CD8-positive, alpha-beta memory T cell (primary cell): ENCODE data around the gene RRBP1. TPM values are rescaled to one million over a fixed set of nuclear protein-coding genes. Genes with fewer than 3 reads are reported as not detected.

ENCODE experiments used
- CTCF ChIA-PET: fragments of 350-600 bp; sonication (Branson Sonifier 250); formaldehyde crosslinking; loops from one replicate; lab custom pipeline; 2021; ENCODE audit warnings: antibody characterized with exemption; lab: Charles Lee
- POLR2A ChIA-PET: fragments of 350-600 bp; sonication (Branson Sonifier 250); formaldehyde crosslinking; loops from one replicate; lab custom pipeline; 2021; ENCODE audit warnings: antibody characterized with exemption; lab: Charles Lee
- DNase-seq, 5 donors: peaks; one replicate each; pipeline versions ENCODE4 v3.0.0 to v3.0.0-alpha.2; 2020 to 2022; ENCODE audit warnings: mixed read lengths in 1 of 5
- H3K27ac ChIP-seq: one replicate; pipeline ENCODE4 v1.7.0; 2013; ENCODE audit warnings: low read depth, mild to moderate bottlenecking, low read length, moderate library complexity
- H3K27me3 ChIP-seq: 2 replicates; pipeline ENCODE4 v1.7.0; 2013; ENCODE audit warnings: low read length, mild to moderate bottlenecking; ENCODE audit not compliant: insufficient read depth, poor library complexity, severe bottlenecking
- H3K36me3 ChIP-seq: 2 replicates; pipeline ENCODE4 v1.7.0; 2013; ENCODE audit warnings: mild to moderate bottlenecking, low read length, moderate library complexity; ENCODE audit not compliant: insufficient read depth
- H3K4me1 ChIP-seq: 2 replicates; pipeline ENCODE4 v1.7.0; 2013; ENCODE audit warnings: mild to moderate bottlenecking, low read length, moderate library complexity; ENCODE audit not compliant: insufficient read depth
- H3K4me3 ChIP-seq: 2 replicates; pipeline ENCODE4 v1.7.0; 2013; ENCODE audit warnings: mild to moderate bottlenecking, low read length
- H3K9me3 ChIP-seq: 2 replicates; pipeline ENCODE4 v1.7.0; 2013; ENCODE audit warnings: mild to moderate bottlenecking, low read length
- H3K27ac Mint-ChIP-seq, 8 donors: one replicate each; pipeline ENCODE4 v1.8.0; 2020 to 2021; ENCODE audit warnings: mixed read lengths in 8 of 8, mild to moderate bottlenecking in 6 of 8, inconsistent platforms in 3 of 8, moderate library complexity in 3 of 8
- H3K27me3 Mint-ChIP-seq, 2 donors: one replicate each; pipeline ENCODE4 v1.8.0; 2020 to 2021; ENCODE audit warnings: mixed read lengths in 2 of 2, mild to moderate bottlenecking in 1 of 2, moderate library complexity in 1 of 2
- H3K36me3 Mint-ChIP-seq, 3 donors: one replicate each; pipeline ENCODE4 v1.8.0; 2020 to 2021; ENCODE audit warnings: mixed read lengths in 3 of 3, inconsistent platforms in 1 of 3, mild to moderate bottlenecking in 1 of 3
- H3K4me1 Mint-ChIP-seq, 3 donors: one replicate each; pipeline ENCODE4 v1.8.0; 2020 to 2021; ENCODE audit warnings: mixed read lengths in 3 of 3, inconsistent platforms in 1 of 3, mild to moderate bottlenecking in 1 of 3
- H3K4me3 Mint-ChIP-seq, 7 donors: one replicate each; pipeline ENCODE4 v1.8.0; 2020 to 2021; ENCODE audit warnings: mixed read lengths in 7 of 7, mild to moderate bottlenecking in 6 of 7, moderate library complexity in 4 of 7, inconsistent platforms in 2 of 7
- H3K9me3 Mint-ChIP-seq, 5 donors: one replicate each; pipeline ENCODE4 v1.8.0; 2020 to 2022; ENCODE audit warnings: mixed read lengths in 5 of 5, mild to moderate bottlenecking in 3 of 5, moderate library complexity in 2 of 5, inconsistent platforms in 1 of 5
- polyA plus RNA-seq: library from polyadenylated mRNA; unstranded; fragments of 300-500 nt; fragmentation: Illumina TruSeq; gene quantifications from one replicate; pipeline ENCODE4 v1.2.3, GENCODE V29; 2021
- total RNA-seq, 2 experiments: library from RNA; stranded (reverse); gene quantifications; one replicate each; pipeline ENCODE4 v1.2.3, GENCODE V29; 2021

The RRBP1 gene
- total and polyA plus RNA-seq, 3 experiments from 2014 or later, result 17.4 to 25.3 (median 22.8) TPM

- ChIA-PET POLR2A (no interaction called here), CTCF (interaction anchor here (1.6 kb wide), 1 partner anchor 19 kb away, joined by 4 read pairs; no protein-coding TSS in a partner anchor)
- Histone ChIP-seq H3K4me1 (no peaks in the 10 kb centered on the region), H3K4me3 (no peak overlapping the region), H3K9me3 (no peaks in the 10 kb centered on the region), H3K27me3 (no peaks in the 10 kb centered on the region), H3K36me3 (no peaks in the 10 kb centered on the region), H3K27ac (no peak overlapping the region)
- Mint-ChIP-seq H3K4me1 (peaks cover 43 to 65% (median 50%) of the 10 kb centered on the region in 3 donors), H3K27ac (no peak overlapping the region), H3K9me3 (no peaks in the 10 kb centered on the region), H3K27me3 (no peaks in the 10 kb centered on the region), H3K36me3 (peaks cover 0 to 14% (median 9%) of the 10 kb centered on the region in 3 donors), H3K4me3 (no peak overlapping the region)
- DNase-seq, result no peak
These were observed 92.7 kb downstream of the RRBP1 start for GRCh38 chr20:17589161-17589834.

DNA sequence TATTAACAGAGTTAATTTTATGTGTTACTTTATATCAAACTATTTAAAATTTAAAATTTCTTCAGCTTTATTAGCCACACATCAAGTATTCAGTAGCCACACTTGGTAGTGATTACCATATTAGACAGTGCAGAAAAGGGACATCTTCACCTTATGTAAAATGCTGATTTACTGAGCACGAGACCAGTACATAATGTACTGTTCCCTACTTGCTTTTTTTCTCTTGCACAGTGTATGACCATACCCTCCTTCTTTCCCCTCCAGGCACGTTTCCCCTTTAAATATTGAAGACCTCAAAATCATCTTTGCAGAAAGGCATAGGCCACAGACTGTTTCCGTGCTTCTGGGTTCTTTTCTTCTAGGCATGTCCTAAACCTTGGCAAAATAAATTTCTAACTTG is 94.2 kb downstream of the RRBP1 start:
- Histone ChIP-seq H3K4me3 (no peak overlapping the region), H3K9me3 (no peaks in the 10 kb centered on the region), H3K4me1 (no peaks in the 10 kb centered on the region), H3K27me3 (no peaks in the 10 kb centered on the region), H3K27ac (no peak overlapping the region), H3K36me3 (no peaks in the 10 kb centered on the region)
- DNase-seq, result no peak
- Mint-ChIP-seq H3K9me3 (no peaks in the 10 kb centered on the region), H3K27me3 (no peaks in the 10 kb centered on the region), H3K36me3 (peaks cover 0 to 18% (median 7%) of the 10 kb centered on the region in 3 donors), H3K27ac (peak overlapping the region in 1 of 8 donors; percentile 2), H3K4me3 (no peak overlapping the region), H3K4me1 (peaks cover 40 to 60% (median 42%) of the 10 kb centered on the region in 3 donors)
- ChIA-PET POLR2A (no interaction called here), CTCF (interaction anchor here (0.7 kb wide), 1 partner anchor 23 kb away, joined by 4 read pairs; no protein-coding TSS in a partner anchor)

GRCh38 chr20:17587148-17587547 is 94.9 kb downstream of the RRBP1 start:
- no peak overlapping the region for H3K4me3 ChIP-seq
- no peak overlapping the region for H3K4me3 Mint-ChIP-seq
- H3K4me1 Mint-ChIP-seq, result peaks cover 44 to 63% (median 45%) of the 10 kb centered on the region in 3 donors
- no peak for DNase-seq
- ChIA-PET POLR2A (no interaction called here), CTCF (interaction anchor here (0.7 kb wide), 1 partner anchor 24 kb away, joined by 4 read pairs; no protein-coding TSS in a partner anchor)
- H3K36me3 Mint-ChIP-seq, result peaks cover 0 to 17% (median 8%) of the 10 kb centered on the region in 3 donors
- H3K27me3 Mint-ChIP-seq, result no peaks in the 10 kb centered on the region
- no peaks in the 10 kb centered on the region for H3K27me3 ChIP-seq
- no peak overlapping the region for H3K27ac ChIP-seq
- H3K9me3 ChIP-seq, result no peaks in the 10 kb centered on the region
- H3K27ac Mint-ChIP-seq, result peak overlapping the region in 2 of 8 donors; percentile 37 to 43
- H3K36me3 ChIP-seq, result no peaks in the 10 kb centered on the region
- no peaks in the 10 kb centered on the region for H3K4me1 ChIP-seq
- H3K9me3 Mint-ChIP-seq, result no peaks in the 10 kb centered on the region

- H3K4me3 Mint-ChIP-seq, result peak overlapping the region in 1 of 7 donors; percentile 27
- ChIA-PET CTCF (no interaction called here), POLR2A (no interaction called here)
- peak overlapping the region in 1 of 8 donors; percentile 2 for H3K27ac Mint-ChIP-seq
- peaks cover 41 to 62% (median 45%) of the 10 kb centered on the region in 3 donors for H3K4me1 Mint-ChIP-seq
- no peaks in the 10 kb centered on the region for H3K9me3 ChIP-seq
- H3K9me3 Mint-ChIP-seq, result no peaks in the 10 kb centered on the region
- H3K27me3 Mint-ChIP-seq, result no peaks in the 10 kb centered on the region
- H3K36me3 ChIP-seq, result no peaks in the 10 kb centered on the region
- H3K4me3 ChIP-seq, result no peak overlapping the region
- H3K36me3 Mint-ChIP-seq, result peaks cover 0 to 10% (median 5%) of the 10 kb centered on the region in 3 donors
- no peaks in the 10 kb centered on the region for H3K27me3 ChIP-seq
- DNase-seq, result no peak
- H3K27ac ChIP-seq, result no peak overlapping the region
- no peaks in the 10 kb centered on the region for H3K4me1 ChIP-seq
These were observed 95.8 kb downstream of the RRBP1 start for GRCh38 chr20:17586250-17586649.

DNA sequence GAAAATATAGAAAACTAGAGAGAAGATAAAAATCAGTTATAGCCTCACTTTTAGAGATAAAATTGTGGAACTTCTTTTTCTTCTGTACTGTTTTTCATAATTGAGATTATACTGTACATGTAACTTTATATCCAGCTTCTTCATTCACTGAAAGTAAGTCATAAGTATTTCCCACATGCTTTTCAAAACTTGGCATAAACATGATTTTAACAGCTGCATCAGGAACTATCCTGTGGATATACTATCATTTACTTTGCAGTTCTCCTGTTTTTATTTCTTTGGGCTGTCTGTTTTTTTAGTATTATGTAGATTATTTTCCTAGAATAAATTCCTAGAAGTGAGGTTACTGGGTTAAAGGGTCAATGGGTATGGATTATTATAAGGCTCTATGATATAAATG is 97.4 kb downstream of the RRBP1 start:
- no peak for DNase-seq
- H3K4me1 Mint-ChIP-seq, result peaks cover 50 to 69% (median 50%) of the 10 kb centered on the region in 3 donors
- no peak overlapping the region for H3K27ac Mint-ChIP-seq
- Histone ChIP-seq H3K27ac (no peak overlapping the region), H3K27me3 (no peaks in the 10 kb centered on the region), H3K4me1 (no peaks in the 10 kb centered on the region), H3K4me3 (no peak overlapping the region), H3K36me3 (no peaks in the 10 kb centered on the region), H3K9me3 (no peaks in the 10 kb centered on the region)
- H3K36me3 Mint-ChIP-seq, result peaks cover 0 to 13% (median 5%) of the 10 kb centered on the region in 3 donors
- no peaks in the 10 kb centered on the region for H3K27me3 Mint-ChIP-seq
- no peaks in the 10 kb centered on the region for H3K9me3 Mint-ChIP-seq
- ChIA-PET POLR2A (no interaction called here), CTCF (no interaction called here)
- no peak overlapping the region for H3K4me3 Mint-ChIP-seq

- Histone ChIP-seq H3K27me3 (no peaks in the 10 kb centered on the region), H3K9me3 (no peaks in the 10 kb centered on the region), H3K27ac (no peak overlapping the region), H3K4me3 (no peak overlapping the region), H3K4me1 (no peaks in the 10 kb centered on the region), H3K36me3 (no peaks in the 10 kb centered on the region)
- no peak for DNase-seq
- H3K9me3 Mint-ChIP-seq, result no peaks in the 10 kb centered on the region
- no peak overlapping the region for H3K27ac Mint-ChIP-seq
- peaks cover 53 to 71% (median 55%) of the 10 kb centered on the region in 3 donors for H3K4me1 Mint-ChIP-seq
- peaks cover 0 to 13% (median 4%) of the 10 kb centered on the region in 3 donors for H3K36me3 Mint-ChIP-seq
- no peak overlapping the region for H3K4me3 Mint-ChIP-seq
- H3K27me3 Mint-ChIP-seq, result no peaks in the 10 kb centered on the region
- ChIA-PET POLR2A (no interaction called here), CTCF (no interaction called here)
These were observed 98.9 kb downstream of the RRBP1 start for GRCh38 chr20:17583126-17583525.

- CTCF ChIA-PET, result interaction anchor here (1.0 kb wide), 1 partner anchor 14 kb away, joined by 3 read pairs; no protein-coding TSS in a partner anchor
- POLR2A ChIA-PET, result no interaction called here
These were observed 101.1 kb downstream of the RRBP1 start for GRCh38 chr20:17580895-17581294.

DNA sequence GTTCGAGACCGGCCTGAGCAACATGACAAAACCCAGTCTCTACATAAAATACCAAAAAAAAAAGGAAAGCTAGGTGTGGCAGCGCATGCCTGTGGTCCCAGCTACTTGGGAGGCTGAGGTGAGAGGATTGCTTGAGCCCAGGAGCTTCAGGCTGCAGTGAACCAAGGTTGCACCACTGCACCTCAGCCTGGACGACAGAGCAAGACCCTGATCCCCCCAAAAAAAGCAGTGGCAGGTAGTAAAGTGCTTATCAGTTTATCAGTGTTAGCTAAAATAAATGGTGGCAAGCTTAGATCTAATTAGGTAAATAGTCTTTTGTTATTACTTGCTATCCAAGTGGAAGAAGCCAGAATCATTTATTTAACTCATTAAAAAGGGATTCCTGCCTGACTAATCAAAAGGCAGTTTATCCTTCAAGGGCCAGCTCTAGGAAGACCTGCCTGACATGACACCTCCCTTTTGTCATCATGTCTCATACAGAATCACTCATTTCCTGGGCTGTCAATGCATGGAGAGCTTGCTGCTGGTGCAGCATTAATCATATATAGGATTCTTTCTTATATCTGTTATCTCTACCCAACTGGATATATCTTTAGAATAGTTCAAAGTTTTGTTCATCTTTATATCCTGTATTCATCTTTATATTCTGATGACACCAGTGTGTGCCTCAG is 102.5 kb downstream of the RRBP1 start:
- Mint-ChIP-seq H3K36me3 (peaks cover 0 to 14% (median 1%) of the 10 kb centered on the region in 3 donors), H3K27ac (peak overlapping the region in 1 of 8 donors; percentile 55), H3K27me3 (no peaks in the 10 kb centered on the region), H3K9me3 (no peaks in the 10 kb centered on the region), H3K4me3 (no peak overlapping the region), H3K4me1 (peaks cover 35 to 51% (median 38%) of the 10 kb centered on the region in 3 donors)
- ChIA-PET POLR2A (no interaction called here), CTCF (interaction anchor here (1.4 to 1.5 kb wide), 2 partner anchors 9 to 31 kb away, joined by 4 to 6 read pairs; partner anchors contain the start of gene DSTN)
- no peaks in the 10 kb centered on the region for H3K27me3 ChIP-seq
- no peaks in the 10 kb centered on the region for H3K4me1 ChIP-seq
- no peak overlapping the region for H3K4me3 ChIP-seq
- H3K27ac ChIP-seq, result no peak overlapping the region
- H3K36me3 ChIP-seq, result no peaks in the 10 kb centered on the region
- no peaks in the 10 kb centered on the region for H3K9me3 ChIP-seq
- no peak for DNase-seq

More at GRCh38 chr20:17580895-17581294, 101.1 kb downstream of the RRBP1 start:
- H3K36me3 ChIP-seq, result no peaks in the 10 kb centered on the region
- no peaks in the 10 kb centered on the region for H3K9me3 Mint-ChIP-seq
- H3K27me3 ChIP-seq, result no peaks in the 10 kb centered on the region
- H3K4me1 ChIP-seq, result no peaks in the 10 kb centered on the region
- H3K27ac Mint-ChIP-seq, result peak overlapping the region in 1 of 8 donors; percentile 2
- no peaks in the 10 kb centered on the region for H3K9me3 ChIP-seq
- no peaks in the 10 kb centered on the region for H3K27me3 Mint-ChIP-seq
- no peak overlapping the region for H3K27ac ChIP-seq
- H3K4me3 Mint-ChIP-seq, result no peak overlapping the region
- peaks cover 39 to 59% (median 40%) of the 10 kb centered on the region in 3 donors for H3K4me1 Mint-ChIP-seq
- DNase-seq, result no peak
- no peak overlapping the region for H3K4me3 ChIP-seq
- H3K36me3 Mint-ChIP-seq, result peaks cover 0 to 16% (median 1%) of the 10 kb centered on the region in 3 donors
